HG03139 (cell line): Measurements from ENCODE around the gene TOMM70.

Experiments
- ATAC-seq: cut with Tn5 transposase; IDR thresholded peaks from one replicate; pipeline ENCODE4 v1.9.1; 2021; ENCODE audit not compliant: unreplicated experiment

TOMM70 gene

GRCh38 chr3:100411091-100411982 is 10.4 kb upstream of the TOMM70 start:
- ATAC-seq = no peak

- no peak for ATAC-seq
These were observed 7.2 kb upstream of the TOMM70 start for GRCh38 chr3:100407977-100408532.

- no peak for ATAC-seq
These were observed 6.3 kb upstream of the TOMM70 start for GRCh38 chr3:100407164-100407563.

GRCh38 chr3:100404250-100404548 is 3.3 kb upstream of the TOMM70 start:
- ATAC-seq = no peak

GRCh38 chr3:100403362-100404249 is 2.7 kb upstream of the TOMM70 start:
- no peak for ATAC-seq

- no peak for ATAC-seq
These were observed 2.0 kb upstream of the TOMM70 start for GRCh38 chr3:100402891-100403290.

- ATAC-seq = no peak
These were observed 1.4 kb upstream of the TOMM70 start for GRCh38 chr3:100402256-100402655.

GRCh38 chr3:100401674-100402041 is 769 bp upstream of the TOMM70 start:
- peak; percentile 17 for ATAC-seq

- ATAC-seq = peak; percentile 3
These were observed 490 bp downstream of the TOMM70 start for GRCh38 chr3:100400419-100400779.

- ATAC-seq = no peak
These were observed 1.4 kb downstream of the TOMM70 start for GRCh38 chr3:100399341-100400071.

- ATAC-seq = no peak
These were observed 3.9 kb downstream of the TOMM70 start for GRCh38 chr3:100396967-100397366.

GRCh38 chr3:100395679-100396431 is 5.0 kb downstream of the TOMM70 start:
- ATAC-seq = no peak

- no peak for ATAC-seq
These were observed 11.9 kb downstream of the TOMM70 start for GRCh38 chr3:100389025-100389424.

- ATAC-seq = no peak
These were observed 14.3 kb downstream of the TOMM70 start for GRCh38 chr3:100386437-100387074.

- no peak for ATAC-seq
These were observed 16.0 kb downstream of the TOMM70 start for GRCh38 chr3:100384733-100385525.

GRCh38 chr3:100376301-100376700 is 24.6 kb downstream of the TOMM70 start:
- ATAC-seq = no peak

- no peak for ATAC-seq
These were observed 26.4 kb downstream of the TOMM70 start for GRCh38 chr3:100374521-100374920.

- ATAC-seq = no peak
These were observed 30.1 kb downstream of the TOMM70 start for GRCh38 chr3:100370756-100371155.

GRCh38 chr3:100368441-100368840 is 32.4 kb downstream of the TOMM70 start:
- no peak for ATAC-seq
